IMR-90 (cell line): Measurements from ENCODE around the gene ADCY9.

ENCODE experiments used
- BHLHE40 ChIP-seq: fragments of 150-350 bp; IDR thresholded peaks from 2 replicates; pipeline ENCODE4 v1.6.1; 2016; ENCODE audit warnings: mild to moderate bottlenecking, low read depth, low read length
- FOS ChIP-seq: fragments of 150-350 bp; IDR thresholded peaks from 2 replicates; pipeline ENCODE4 v1.6.1; 2016; ENCODE audit warnings: low read depth, low read length
- POLR2A ChIP-seq: IDR thresholded peaks from 2 replicates; pipeline ENCODE4 v1.6.1; 2012; ENCODE audit warnings: mild to moderate bottlenecking, low read depth, low read length
- RAD21 ChIP-seq: IDR thresholded peaks from 2 replicates; pipeline ENCODE4 v1.6.1; 2012; ENCODE audit warnings: low read length, improper control_type of control experiment
- RCOR1 ChIP-seq: IDR thresholded peaks from 2 replicates; pipeline ENCODE4 v1.6.1; 2012; ENCODE audit warnings: mild to moderate bottlenecking, low read length, improper control_type of control experiment; ENCODE audit not compliant: insufficient replicate concordance
- SMC3 ChIP-seq: fragments of 150-350 bp; IDR thresholded peaks from 2 replicates; pipeline ENCODE4 v1.6.1; 2016; ENCODE audit warnings: low read depth, mild to moderate bottlenecking, antibody characterized with exemption, low read length, moderate library complexity
- TF ChIP-seq, protein P1 (sequence below): conservative IDR thresholded peaks from 2 replicates; pipeline ENCODE4 v1.5.1; 2012; ENCODE audit warnings: mild to moderate bottlenecking, low read depth, low read length, improper control_type of control experiment

DNA sequence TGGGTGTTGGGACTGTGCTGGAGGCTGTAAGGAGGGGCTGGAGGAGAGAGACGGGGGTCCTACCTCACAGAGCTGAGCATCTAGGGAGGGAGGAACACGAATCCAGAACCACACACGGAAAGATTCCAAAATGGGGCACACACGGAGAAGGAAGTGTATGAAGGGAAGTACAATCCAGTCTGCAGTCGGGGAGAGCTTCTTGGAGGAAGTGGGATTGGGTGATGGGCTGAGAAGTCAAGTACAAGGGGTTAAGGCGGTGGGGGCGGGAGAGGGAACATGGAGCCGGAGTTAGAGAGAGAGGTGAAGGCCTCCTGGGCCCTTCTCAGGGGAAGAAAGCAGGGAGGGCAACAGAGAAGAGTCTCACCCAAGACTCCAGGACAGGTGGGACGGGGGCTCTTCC is 128.2 kb downstream of the ADCY9 start:
- TF ChIP-seq, protein P1, sequence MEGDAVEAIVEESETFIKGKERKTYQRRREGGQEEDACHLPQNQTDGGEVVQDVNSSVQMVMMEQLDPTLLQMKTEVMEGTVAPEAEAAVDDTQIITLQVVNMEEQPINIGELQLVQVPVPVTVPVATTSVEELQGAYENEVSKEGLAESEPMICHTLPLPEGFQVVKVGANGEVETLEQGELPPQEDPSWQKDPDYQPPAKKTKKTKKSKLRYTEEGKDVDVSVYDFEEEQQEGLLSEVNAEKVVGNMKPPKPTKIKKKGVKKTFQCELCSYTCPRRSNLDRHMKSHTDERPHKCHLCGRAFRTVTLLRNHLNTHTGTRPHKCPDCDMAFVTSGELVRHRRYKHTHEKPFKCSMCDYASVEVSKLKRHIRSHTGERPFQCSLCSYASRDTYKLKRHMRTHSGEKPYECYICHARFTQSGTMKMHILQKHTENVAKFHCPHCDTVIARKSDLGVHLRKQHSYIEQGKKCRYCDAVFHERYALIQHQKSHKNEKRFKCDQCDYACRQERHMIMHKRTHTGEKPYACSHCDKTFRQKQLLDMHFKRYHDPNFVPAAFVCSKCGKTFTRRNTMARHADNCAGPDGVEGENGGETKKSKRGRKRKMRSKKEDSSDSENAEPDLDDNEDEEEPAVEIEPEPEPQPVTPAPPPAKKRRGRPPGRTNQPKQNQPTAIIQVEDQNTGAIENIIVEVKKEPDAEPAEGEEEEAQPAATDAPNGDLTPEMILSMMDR: no peak
- no peak for TF ChIP-seq RCOR1
- no peak for TF ChIP-seq FOS
- no peak for TF ChIP-seq POLR2A
- TF ChIP-seq SMC3: no peak
- no peak for TF ChIP-seq BHLHE40
- TF ChIP-seq RAD21: no peak
